Nephron (organoid): Measurements from ENCODE around the gene SUPT3H.

Experiments
- H3K27ac Mint-ChIP-seq, 3 experiments: 2 replicates each; pipeline ENCODE4 v1.8.0; 2020; ENCODE audit warnings: mixed read lengths in 3 of 3, mild to moderate bottlenecking in 2 of 3, moderate library complexity in 1 of 3
- H3K27me3 Mint-ChIP-seq: 2 replicates; pipeline ENCODE4 v1.8.0; 2021; ENCODE audit warnings: low read depth, mild to moderate bottlenecking, moderate library complexity, mixed read lengths
- H3K36me3 Mint-ChIP-seq: 2 replicates; pipeline ENCODE4 v1.8.0; 2020; ENCODE audit warnings: low read depth, mixed read lengths
- H3K4me1 Mint-ChIP-seq: 2 replicates; pipeline ENCODE4 v1.8.0; 2020; ENCODE audit warnings: mixed read lengths
- H3K4me3 Mint-ChIP-seq, 3 experiments: 2 replicates each; pipeline ENCODE4 v1.8.0; 2020; ENCODE audit warnings: mild to moderate bottlenecking in 3 of 3, mixed read lengths in 3 of 3, moderate library complexity in 2 of 3
- H3K9me3 Mint-ChIP-seq: 2 replicates; pipeline ENCODE4 v1.8.0; 2020; ENCODE audit warnings: mixed read lengths
- TF ChIP-seq, protein P1 (sequence below), 3 experiments: fragments of 200-600 bp; sonication (generic); IDR thresholded peaks; one replicate each; pipeline ENCODE4 v1.5.0; 2021; ENCODE audit warnings: antibody characterized with exemption in 3 of 3; ENCODE audit not compliant: unreplicated experiment in 3 of 3

The SUPT3H gene

DNA sequence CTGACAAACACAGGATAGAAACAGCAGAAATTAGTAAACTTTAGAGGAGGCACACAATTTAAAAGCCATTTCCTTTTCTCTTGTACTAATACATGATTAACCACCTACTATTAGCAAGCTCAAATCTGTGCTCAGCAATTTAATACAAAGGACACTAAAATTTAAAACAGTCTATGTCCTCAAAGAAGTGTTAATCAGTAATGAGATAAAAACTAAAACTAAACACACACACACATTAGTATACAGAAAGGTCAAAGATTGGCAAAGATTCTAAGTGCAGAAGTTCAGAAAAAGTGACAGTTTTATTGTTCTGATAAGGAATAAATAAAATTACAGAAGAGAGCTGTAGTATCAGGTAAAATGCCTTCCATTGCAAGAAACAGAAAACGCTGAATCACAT lies 123.5 kb downstream of the SUPT3H start:
- no peak overlapping the region for H3K4me3 Mint-ChIP-seq
- TF ChIP-seq, protein P1, sequence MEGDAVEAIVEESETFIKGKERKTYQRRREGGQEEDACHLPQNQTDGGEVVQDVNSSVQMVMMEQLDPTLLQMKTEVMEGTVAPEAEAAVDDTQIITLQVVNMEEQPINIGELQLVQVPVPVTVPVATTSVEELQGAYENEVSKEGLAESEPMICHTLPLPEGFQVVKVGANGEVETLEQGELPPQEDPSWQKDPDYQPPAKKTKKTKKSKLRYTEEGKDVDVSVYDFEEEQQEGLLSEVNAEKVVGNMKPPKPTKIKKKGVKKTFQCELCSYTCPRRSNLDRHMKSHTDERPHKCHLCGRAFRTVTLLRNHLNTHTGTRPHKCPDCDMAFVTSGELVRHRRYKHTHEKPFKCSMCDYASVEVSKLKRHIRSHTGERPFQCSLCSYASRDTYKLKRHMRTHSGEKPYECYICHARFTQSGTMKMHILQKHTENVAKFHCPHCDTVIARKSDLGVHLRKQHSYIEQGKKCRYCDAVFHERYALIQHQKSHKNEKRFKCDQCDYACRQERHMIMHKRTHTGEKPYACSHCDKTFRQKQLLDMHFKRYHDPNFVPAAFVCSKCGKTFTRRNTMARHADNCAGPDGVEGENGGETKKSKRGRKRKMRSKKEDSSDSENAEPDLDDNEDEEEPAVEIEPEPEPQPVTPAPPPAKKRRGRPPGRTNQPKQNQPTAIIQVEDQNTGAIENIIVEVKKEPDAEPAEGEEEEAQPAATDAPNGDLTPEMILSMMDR (IDR thresholded peaks at IDR 0.05; ENCODE audit: unreplicated experiment in 3 of 3), result no peak
- no peaks in the 10 kb centered on the region for H3K4me1 Mint-ChIP-seq
- H3K27me3 Mint-ChIP-seq, result no peaks in the 10 kb centered on the region
- no peaks in the 10 kb centered on the region for H3K36me3 Mint-ChIP-seq
- H3K27ac Mint-ChIP-seq, result peak overlapping the region in 1 of 3 experiments; percentile 24
- H3K9me3 Mint-ChIP-seq, result peaks cover 3% of the 10 kb centered on the region

DNA sequence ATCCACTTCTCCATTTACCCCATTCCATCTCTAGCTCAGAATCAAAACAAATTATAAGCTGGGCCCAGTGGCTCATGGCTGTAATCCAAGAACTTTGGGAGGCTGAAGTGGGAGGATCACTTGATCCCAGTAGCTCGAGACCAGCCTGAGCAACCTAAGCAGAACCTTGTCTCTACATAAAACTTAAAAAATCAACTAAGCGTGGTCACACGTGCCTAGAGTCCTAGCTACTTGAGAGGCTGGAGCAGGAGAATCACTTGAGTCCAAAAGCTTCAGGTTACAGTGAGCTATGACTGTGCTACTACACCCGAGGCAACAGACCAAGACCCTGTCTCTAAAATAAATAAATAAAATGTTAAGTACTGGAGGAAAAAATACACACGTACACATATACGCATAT lies 124.3 kb downstream of the SUPT3H start:
- Mint-ChIP-seq H3K36me3 (no peaks in the 10 kb centered on the region), H3K27ac (no peak overlapping the region), H3K9me3 (peaks cover 3% of the 10 kb centered on the region), H3K4me3 (no peak overlapping the region), H3K27me3 (no peaks in the 10 kb centered on the region), H3K4me1 (no peaks in the 10 kb centered on the region)
- TF ChIP-seq, protein P1 (IDR thresholded peaks at IDR 0.05; ENCODE audit: unreplicated experiment in 3 of 3), result no peak

DNA sequence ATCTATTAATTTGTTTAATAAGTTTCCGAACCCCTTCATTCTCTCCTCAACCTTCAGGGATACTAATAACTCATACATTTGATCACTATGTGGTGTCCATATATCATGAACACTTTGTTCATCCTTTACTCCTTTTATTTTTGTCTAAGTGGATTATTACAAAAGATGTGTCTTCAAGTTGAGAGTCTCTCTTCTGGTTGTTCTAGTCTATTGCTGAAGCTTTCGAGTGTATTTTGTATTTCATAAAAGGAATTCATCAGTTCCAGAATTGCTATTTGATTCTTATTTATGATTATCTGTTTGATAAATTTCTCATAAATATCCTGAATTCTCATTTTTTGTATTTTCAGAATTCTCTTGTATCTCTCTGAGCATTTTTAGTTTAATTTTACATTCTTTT lies 146.1 kb downstream of the SUPT3H start:
- no peak overlapping the region for H3K27ac Mint-ChIP-seq
- H3K36me3 Mint-ChIP-seq, result peaks cover 29% of the 10 kb centered on the region
- H3K4me3 Mint-ChIP-seq, result no peak overlapping the region
- H3K27me3 Mint-ChIP-seq, result no peaks in the 10 kb centered on the region
- H3K4me1 Mint-ChIP-seq, result no peaks in the 10 kb centered on the region
- TF ChIP-seq, protein P1 (IDR thresholded peaks at IDR 0.05; ENCODE audit: unreplicated experiment in 3 of 3), result no peak
- peaks cover 27% of the 10 kb centered on the region for H3K9me3 Mint-ChIP-seq

DNA sequence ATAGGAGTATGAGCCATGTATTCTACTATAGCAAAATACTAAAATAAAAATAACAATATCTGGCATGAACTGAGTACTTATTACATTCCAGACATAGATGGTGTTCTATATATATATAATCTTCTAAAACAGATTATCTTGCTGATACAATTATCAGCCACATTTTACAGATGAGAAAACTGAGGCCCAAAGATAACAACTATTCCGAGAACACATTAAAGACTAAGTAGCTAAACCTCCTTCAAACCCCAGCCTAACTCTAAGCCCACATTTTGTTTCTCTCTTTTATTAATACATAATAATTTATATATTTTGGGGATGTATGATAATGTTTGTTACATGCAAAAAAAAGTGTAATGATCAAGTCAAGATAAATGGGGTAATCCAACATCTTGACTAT lies 148.3 kb downstream of the SUPT3H start:
- H3K27me3 Mint-ChIP-seq, result no peaks in the 10 kb centered on the region
- no peak overlapping the region for H3K27ac Mint-ChIP-seq
- H3K9me3 Mint-ChIP-seq, result peaks cover 26% of the 10 kb centered on the region
- no peak overlapping the region for H3K4me3 Mint-ChIP-seq
- H3K4me1 Mint-ChIP-seq, result no peaks in the 10 kb centered on the region
- TF ChIP-seq, protein P1 (IDR thresholded peaks at IDR 0.05; ENCODE audit: unreplicated experiment in 3 of 3), result no peak
- H3K36me3 Mint-ChIP-seq, result peaks cover 29% of the 10 kb centered on the region

DNA sequence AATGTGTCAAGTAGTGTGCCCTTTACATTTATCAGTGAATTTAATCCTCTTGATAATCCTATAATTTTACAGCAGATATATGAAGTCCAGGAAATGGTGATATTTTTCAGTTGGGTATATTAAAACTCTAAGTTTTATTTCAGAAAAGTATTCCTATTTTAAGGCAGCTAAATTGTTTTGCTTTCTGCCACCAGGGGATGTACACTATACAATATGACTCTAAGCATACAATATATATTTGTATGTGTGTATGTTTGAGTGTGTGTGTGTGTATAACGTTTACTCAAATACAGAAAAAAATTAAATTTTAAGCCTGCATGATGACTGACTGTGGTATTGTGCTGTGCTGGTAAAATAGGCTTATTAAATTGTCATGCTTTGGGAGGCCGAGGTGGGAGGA lies 151.7 kb downstream of the SUPT3H start:
- no peaks in the 10 kb centered on the region for H3K27me3 Mint-ChIP-seq
- H3K9me3 Mint-ChIP-seq, result peaks cover 3% of the 10 kb centered on the region
- H3K27ac Mint-ChIP-seq, result no peak overlapping the region

DNA sequence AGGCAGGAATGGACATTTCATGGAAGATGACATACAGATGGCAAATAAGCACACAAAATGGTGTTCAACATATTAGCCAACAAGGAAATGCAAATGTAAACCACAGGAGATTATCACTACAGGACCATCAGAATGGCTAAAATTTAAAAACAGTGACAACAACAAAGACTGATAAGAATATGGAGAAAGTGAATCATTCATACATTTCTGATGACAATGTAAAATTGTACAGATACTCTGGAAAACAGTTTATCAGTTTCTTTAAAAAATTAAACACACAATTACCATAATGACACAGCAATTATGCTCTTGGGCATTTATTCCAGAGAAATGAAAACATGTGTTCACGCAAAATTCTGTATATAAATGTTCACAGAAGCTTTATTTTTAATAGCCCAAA lies 155.4 kb downstream of the SUPT3H start:
- TF ChIP-seq, protein P1 (IDR thresholded peaks at IDR 0.05; ENCODE audit: unreplicated experiment in 3 of 3), result no peak
- Mint-ChIP-seq H3K27ac (no peak overlapping the region), H3K4me3 (no peak overlapping the region), H3K9me3 (peaks cover 6% of the 10 kb centered on the region), H3K4me1 (no peaks in the 10 kb centered on the region), H3K36me3 (no peaks in the 10 kb centered on the region), H3K27me3 (no peaks in the 10 kb centered on the region)

More for the DNA sequence above, 151.7 kb downstream of the SUPT3H start:
- TF ChIP-seq, protein P1 (IDR thresholded peaks at IDR 0.05; ENCODE audit: unreplicated experiment in 3 of 3), result no peak
- peaks cover 3% of the 10 kb centered on the region for H3K36me3 Mint-ChIP-seq
- H3K4me3 Mint-ChIP-seq, result no peak overlapping the region
- no peaks in the 10 kb centered on the region for H3K4me1 Mint-ChIP-seq
